Upper lobe of right lung (tissue), 1 donor: ENCODE measurements around the gene PIP4K2A. TPM values are rescaled to one million over a fixed set of nuclear protein-coding genes. Genes with fewer than 3 reads are reported as not detected.

ENCODE experiments used
- ATAC-seq: fragments of 200-7000 bp; cut with Tn5 transposase; one replicate; pipeline ENCODE4 v1.9.1; 2020; ENCODE audit warnings: mild to moderate bottlenecking, moderate library complexity
- DNase-seq: peaks from one replicate; pipeline ENCODE4 v3.0.0-alpha.2; 2020
- H3K27ac ChIP-seq: fragments of 200-600 bp; one replicate; pipeline ENCODE4 v1.8.0; 2022
- H3K27me3 ChIP-seq: fragments of 200-600 bp; one replicate; pipeline ENCODE4 v1.8.0; 2022; ENCODE audit warnings: mild to moderate bottlenecking
- H3K36me3 ChIP-seq: fragments of 200-600 bp; one replicate; pipeline ENCODE4 v1.8.0; 2022
- H3K4me1 ChIP-seq: fragments of 200-600 bp; one replicate; pipeline ENCODE4 v1.8.0; 2022
- H3K4me3 ChIP-seq: fragments of 200-600 bp; one replicate; pipeline ENCODE4 v1.8.0; 2022; ENCODE audit warnings: mild to moderate bottlenecking
- H3K9me3 ChIP-seq: fragments of 200-600 bp; one replicate; pipeline ENCODE4 v1.8.0; 2022
- intact Hi-C: fragments of 100-400 bp; cut with DNase I; formaldehyde crosslinking; loops from one replicate; pipeline ENCODE4 v1.11.0; 2022
- total RNA-seq: library from RNA; stranded (reverse); fragmentation: NEBNext Ultra II Directional; extraction: Animal tissue kit (Norgen Biotek cat#: 25700); gene quantifications from one replicate; pipeline ENCODE4 v1.2.1, GENCODE V29; 2021
- TF ChIP-seq, protein P1 (sequence below): fragments of 200-600 bp; IDR thresholded peaks from one replicate; pipeline ENCODE4 v1.8.0; 2022; ENCODE audit warnings: antibody characterized with exemption
- donor health status: DM: no; HTN: yes; CAD: no; lungs with severe emphysema.

PIP4K2A gene
- total RNA-seq, 1 donor from 2014 or later, result 61.2 TPM

DNA sequence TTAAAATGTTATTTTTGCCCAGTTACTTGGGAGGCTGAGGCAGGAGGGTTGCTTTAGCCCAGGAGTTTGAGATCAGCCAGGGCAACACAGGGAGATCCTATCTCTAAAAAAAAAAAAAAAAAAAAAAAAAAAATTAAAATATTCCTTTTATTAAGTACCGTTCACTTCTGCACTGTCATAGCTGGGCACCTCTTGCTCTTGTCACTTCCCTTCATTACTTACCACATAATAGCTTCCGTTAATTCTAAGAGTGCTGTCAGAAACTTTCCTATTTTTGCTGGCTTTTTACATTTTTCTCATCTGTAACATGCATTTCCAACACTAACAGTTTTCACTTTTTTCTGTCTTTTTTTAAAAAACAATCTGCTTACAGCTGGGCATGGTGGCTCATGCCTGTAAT lies 132.9 kb downstream of the PIP4K2A start:
- Histone ChIP-seq H3K4me1 (no peaks in the 10 kb centered on the region), H3K27ac (no peak overlapping the region), H3K36me3 (peaks cover 31% of the 10 kb centered on the region), H3K27me3 (no peaks in the 10 kb centered on the region), H3K9me3 (no peaks in the 10 kb centered on the region), H3K4me3 (no peak overlapping the region)
- intact Hi-C loops, result no loop called here
- TF ChIP-seq, protein P1, sequence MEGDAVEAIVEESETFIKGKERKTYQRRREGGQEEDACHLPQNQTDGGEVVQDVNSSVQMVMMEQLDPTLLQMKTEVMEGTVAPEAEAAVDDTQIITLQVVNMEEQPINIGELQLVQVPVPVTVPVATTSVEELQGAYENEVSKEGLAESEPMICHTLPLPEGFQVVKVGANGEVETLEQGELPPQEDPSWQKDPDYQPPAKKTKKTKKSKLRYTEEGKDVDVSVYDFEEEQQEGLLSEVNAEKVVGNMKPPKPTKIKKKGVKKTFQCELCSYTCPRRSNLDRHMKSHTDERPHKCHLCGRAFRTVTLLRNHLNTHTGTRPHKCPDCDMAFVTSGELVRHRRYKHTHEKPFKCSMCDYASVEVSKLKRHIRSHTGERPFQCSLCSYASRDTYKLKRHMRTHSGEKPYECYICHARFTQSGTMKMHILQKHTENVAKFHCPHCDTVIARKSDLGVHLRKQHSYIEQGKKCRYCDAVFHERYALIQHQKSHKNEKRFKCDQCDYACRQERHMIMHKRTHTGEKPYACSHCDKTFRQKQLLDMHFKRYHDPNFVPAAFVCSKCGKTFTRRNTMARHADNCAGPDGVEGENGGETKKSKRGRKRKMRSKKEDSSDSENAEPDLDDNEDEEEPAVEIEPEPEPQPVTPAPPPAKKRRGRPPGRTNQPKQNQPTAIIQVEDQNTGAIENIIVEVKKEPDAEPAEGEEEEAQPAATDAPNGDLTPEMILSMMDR, result no peak
- DNase-seq, result no peak
- ATAC-seq, result no peak

DNA sequence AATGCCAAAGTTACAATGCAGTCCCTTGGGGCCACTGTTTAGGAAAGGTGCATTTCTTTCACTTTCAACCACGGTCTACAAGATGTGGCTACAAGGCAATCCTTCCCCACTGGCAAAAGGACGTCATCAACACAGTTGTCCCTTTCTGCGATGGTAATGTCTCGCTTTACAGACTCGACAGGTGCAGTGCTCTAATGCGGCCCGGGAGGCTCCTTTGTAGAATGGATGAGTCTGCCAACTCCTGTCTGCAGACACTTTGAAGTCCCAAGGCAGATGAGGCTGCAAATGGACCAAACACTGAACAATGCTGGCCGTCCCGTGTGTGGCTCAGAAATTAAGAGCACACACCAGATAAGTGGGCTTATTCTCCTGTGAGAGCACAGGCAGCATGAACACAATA lies 133.7 kb downstream of the PIP4K2A start:
- no peak for ATAC-seq
- TF ChIP-seq, protein P1, result no peak
- Histone ChIP-seq H3K9me3 (no peaks in the 10 kb centered on the region), H3K36me3 (peaks cover 31% of the 10 kb centered on the region), H3K4me1 (no peaks in the 10 kb centered on the region), H3K27ac (no peak overlapping the region), H3K27me3 (no peaks in the 10 kb centered on the region), H3K4me3 (no peak overlapping the region)
- intact Hi-C loops, result no loop called here
- no peak for DNase-seq

DNA sequence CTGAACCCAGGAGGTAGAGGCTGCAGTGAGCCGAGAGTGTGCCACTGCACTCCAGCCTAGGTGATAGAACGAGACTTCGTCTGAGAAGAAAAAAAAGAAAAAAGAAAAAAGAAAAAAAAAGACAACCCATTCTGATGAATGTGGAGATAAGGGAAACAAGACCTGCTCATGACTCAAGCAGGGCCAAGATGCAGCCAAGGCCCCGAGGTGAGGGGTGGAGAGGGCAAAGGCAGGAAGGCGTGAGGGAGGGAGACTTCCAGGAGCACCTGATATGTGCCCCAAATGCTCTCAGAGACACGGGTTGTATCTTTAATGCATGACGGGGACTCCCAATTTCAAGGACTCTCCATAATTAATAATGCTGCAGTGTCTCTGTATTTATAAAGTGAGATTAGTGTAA lies 134.6 kb downstream of the PIP4K2A start:
- DNase-seq (no peak), ATAC-seq (no peak)
- Histone ChIP-seq H3K27ac (no peak overlapping the region), H3K27me3 (no peaks in the 10 kb centered on the region), H3K4me3 (no peak overlapping the region), H3K4me1 (no peaks in the 10 kb centered on the region), H3K9me3 (no peaks in the 10 kb centered on the region), H3K36me3 (peaks cover 31% of the 10 kb centered on the region)
- TF ChIP-seq, protein P1, result no peak
- intact Hi-C loops, result no loop called here

DNA sequence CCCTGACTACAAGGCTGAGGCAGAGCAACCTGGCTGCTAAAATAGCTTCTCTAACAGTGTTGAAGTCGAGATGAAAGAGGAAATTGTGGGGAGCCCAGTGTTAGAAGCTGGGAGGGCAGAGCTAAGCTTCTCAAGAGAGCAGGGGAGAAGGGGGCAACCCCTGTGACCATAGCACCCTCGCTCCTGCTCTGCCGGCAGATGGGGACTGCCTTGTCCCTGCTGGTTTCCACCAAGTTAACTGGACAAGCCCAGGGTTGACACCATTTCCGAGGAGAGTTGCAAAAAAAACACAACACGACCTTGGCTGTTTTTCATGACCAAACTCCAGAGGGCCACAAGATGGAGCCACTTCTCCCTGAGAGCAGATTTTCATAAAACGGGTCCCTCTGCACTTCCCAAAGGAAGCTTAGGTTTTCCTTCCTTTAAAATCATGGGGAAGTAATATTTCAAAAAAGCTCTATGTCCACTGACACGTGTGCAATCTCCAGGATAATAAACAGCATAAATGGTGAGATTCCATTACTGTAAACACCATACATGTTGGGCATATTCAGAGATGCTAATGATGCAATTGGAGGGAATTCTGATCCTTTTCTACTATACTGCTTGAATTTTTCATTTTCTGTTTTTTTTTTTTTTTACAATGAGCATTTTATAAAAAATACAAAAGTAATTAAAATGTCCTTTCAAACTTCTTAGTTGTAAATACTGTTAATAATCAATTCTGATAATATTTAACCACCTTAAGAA lies 140.4 kb downstream of the PIP4K2A start:
- TF ChIP-seq, protein P1, result peak; percentile 42
- DNase-seq, result no peak
- Histone ChIP-seq H3K27me3 (no peaks in the 10 kb centered on the region), H3K4me3 (no peak overlapping the region), H3K4me1 (no peaks in the 10 kb centered on the region), H3K36me3 (peaks cover 16% of the 10 kb centered on the region), H3K27ac (no peak overlapping the region), H3K9me3 (no peaks in the 10 kb centered on the region)
- ATAC-seq, result peak; percentile 45
- intact Hi-C loops, result no loop called here

DNA sequence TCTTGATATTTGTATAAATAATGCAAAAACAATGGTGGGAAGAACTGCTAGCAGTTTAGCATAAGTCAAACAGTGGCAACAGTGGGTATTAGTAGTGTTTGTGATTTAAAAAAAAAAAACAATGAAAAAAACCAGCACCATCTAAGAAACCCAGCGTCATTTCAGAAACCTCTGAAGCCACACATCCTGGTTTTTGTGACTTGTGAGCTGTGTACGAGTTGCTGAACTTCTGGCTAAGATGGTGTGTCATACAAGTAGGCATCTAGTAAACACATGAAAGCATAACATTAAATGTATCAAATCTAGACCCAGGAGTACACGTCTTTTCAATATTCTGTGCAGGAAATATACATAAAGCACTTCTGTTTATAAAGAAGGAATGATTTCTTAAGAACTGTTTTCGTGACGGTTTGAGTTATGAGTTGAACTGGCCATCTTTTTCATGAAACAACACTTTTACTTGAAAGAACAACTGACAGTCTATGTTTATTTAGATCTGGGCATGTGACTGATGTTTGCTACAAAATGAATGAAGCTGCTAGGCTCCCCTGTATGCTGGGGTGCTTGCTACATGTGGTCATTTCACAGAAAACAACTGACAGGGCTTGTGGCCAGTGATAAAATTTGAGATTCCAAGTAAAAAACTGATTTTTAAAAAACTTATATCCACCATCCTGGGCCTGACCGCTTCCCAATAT lies 143.5 kb downstream of the PIP4K2A start:
- intact Hi-C loops, result no loop called here
- no peak for ATAC-seq
- Histone ChIP-seq H3K27me3 (no peaks in the 10 kb centered on the region), H3K4me1 (no peaks in the 10 kb centered on the region), H3K36me3 (peaks cover 38% of the 10 kb centered on the region), H3K4me3 (no peak overlapping the region), H3K27ac (no peak overlapping the region), H3K9me3 (no peaks in the 10 kb centered on the region)
- DNase-seq, result no peak
- TF ChIP-seq, protein P1, result no peak
